SK-N-MC (cell line): ENCODE results near the gene SH3RF1.

Source experiments
- EZH2 ChIP-seq: fragments of 200-600 bp; sonication (generic); IDR thresholded peaks from one replicate; pipeline ENCODE4 v1.6.1; 2017; ENCODE audit warnings: antibody characterized with exemption
- POLR2AphosphoS5 ChIP-seq: IDR thresholded peaks from 2 replicates; pipeline ENCODE4 v1.6.1; 2012; ENCODE audit warnings: mild to moderate bottlenecking, low read depth, low read length, borderline replicate concordance

GRCh38 chr4:169044714-169045447, 225.9 kb downstream of the SH3RF1 start:
- TF ChIP-seq POLR2AphosphoS5, result no peak
- no peak for TF ChIP-seq EZH2
